Measurements from ENCODE around the gene MAP4K3. TPM values are rescaled to one million over a fixed set of nuclear protein-coding genes. Genes with fewer than 3 reads are reported as not detected.

The MAP4K3 gene
- total RNA-seq, 1 donor from 2014 or later = 16.6 TPM

DNA sequence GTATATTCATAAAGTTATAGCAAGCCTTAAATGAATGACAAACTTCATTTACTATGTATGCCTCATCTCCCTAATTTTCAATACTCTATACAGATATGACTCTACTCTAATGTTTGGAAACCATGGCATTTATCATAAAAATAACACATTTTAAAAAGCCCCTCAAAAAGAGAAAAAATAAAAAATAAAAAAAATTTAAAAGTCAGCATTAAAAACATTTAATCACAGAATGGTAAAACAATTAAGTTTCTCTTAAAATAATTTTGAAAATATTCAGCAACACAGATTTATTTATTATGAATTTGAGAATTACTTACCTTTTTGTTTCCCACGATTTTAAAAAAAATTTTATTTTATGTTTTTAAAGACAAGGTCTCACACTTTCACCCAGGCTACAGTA is 128.3 kb downstream of the MAP4K3 start:
- no peak overlapping the region for H3K27ac Mint-ChIP-seq
- no peak for DNase-seq
- peaks cover 4% of the 10 kb centered on the region for H3K36me3 Mint-ChIP-seq (ENCODE audit: low read depth)
- H3K4me1 Mint-ChIP-seq = no peaks in the 10 kb centered on the region
- intact Hi-C loops (cut with micrococcal nuclease) = no loop called here
- H3K9me3 Mint-ChIP-seq = no peaks in the 10 kb centered on the region
- H3K27me3 Mint-ChIP-seq = no peaks in the 10 kb centered on the region
- H3K4me3 Mint-ChIP-seq = no peak overlapping the region

GRCh38 chr2:39306626-39307025 is 130.5 kb downstream of the MAP4K3 start:
- no peak for DNase-seq
- H3K9me3 Mint-ChIP-seq = no peaks in the 10 kb centered on the region
- no peak overlapping the region for H3K27ac Mint-ChIP-seq
- H3K27me3 Mint-ChIP-seq = no peaks in the 10 kb centered on the region
- H3K4me1 Mint-ChIP-seq = no peaks in the 10 kb centered on the region
- no peak overlapping the region for H3K4me3 Mint-ChIP-seq
- peaks cover 2% of the 10 kb centered on the region for H3K36me3 Mint-ChIP-seq (ENCODE audit: low read depth)
- intact Hi-C loops (cut with micrococcal nuclease) = no loop called here

DNA sequence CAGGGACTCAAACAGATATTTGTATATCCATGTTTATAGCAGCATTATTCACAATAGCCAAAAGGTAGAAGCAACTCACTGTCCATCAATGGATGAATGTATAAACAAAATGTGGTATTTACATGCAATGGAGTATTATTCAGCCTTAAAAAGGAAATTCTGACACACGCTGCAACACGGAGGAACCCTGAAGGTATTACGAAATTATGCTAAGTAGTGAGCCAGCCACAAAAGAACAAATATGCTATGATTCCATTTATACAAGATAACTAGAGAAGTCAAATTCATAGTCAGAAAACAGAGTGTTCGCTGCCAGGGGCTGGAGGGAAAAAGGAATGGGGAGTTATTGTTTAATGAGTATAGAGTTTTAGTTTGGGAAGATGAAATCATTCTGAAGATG is 132.4 kb downstream of the MAP4K3 start:
- intact Hi-C loops (cut with micrococcal nuclease) = no loop called here
- no peaks in the 10 kb centered on the region for H3K27me3 Mint-ChIP-seq
- no peaks in the 10 kb centered on the region for H3K36me3 Mint-ChIP-seq (ENCODE audit: low read depth)
- H3K4me3 Mint-ChIP-seq = no peak overlapping the region
- DNase-seq = no peak
- no peak overlapping the region for H3K27ac Mint-ChIP-seq
- H3K9me3 Mint-ChIP-seq = no peaks in the 10 kb centered on the region
- H3K4me1 Mint-ChIP-seq = no peaks in the 10 kb centered on the region

GRCh38 chr2:39304200-39304599 is 132.9 kb downstream of the MAP4K3 start:
- no peak for DNase-seq
- intact Hi-C loops (cut with micrococcal nuclease) = no loop called here
- no peak overlapping the region for H3K4me3 Mint-ChIP-seq
- no peaks in the 10 kb centered on the region for H3K9me3 Mint-ChIP-seq
- no peaks in the 10 kb centered on the region for H3K36me3 Mint-ChIP-seq (ENCODE audit: low read depth)
- no peaks in the 10 kb centered on the region for H3K27me3 Mint-ChIP-seq
- no peaks in the 10 kb centered on the region for H3K4me1 Mint-ChIP-seq
- no peak overlapping the region for H3K27ac Mint-ChIP-seq

DNA sequence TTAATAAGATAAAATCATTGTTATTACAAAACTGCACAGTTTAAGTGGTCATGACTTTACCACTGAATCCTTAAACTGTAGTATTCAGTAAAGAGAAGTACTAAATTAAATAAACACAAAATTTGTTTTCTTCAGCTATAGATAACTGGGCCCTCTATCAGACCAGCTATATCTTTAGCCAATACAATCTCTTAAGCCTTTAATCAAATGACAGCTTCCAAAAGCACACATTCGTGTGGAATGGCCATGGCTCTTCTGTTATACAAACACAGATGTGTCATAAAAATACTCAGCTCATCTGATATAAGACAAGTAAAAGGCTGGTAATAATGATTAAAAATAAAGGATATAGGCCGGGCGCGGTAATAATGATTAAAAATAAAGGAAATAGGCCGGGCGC is 135.7 kb downstream of the MAP4K3 start:
- Mint-ChIP-seq H3K9me3 (no peaks in the 10 kb centered on the region), H3K27me3 (no peaks in the 10 kb centered on the region), H3K4me1 (no peaks in the 10 kb centered on the region), H3K4me3 (no peak overlapping the region), H3K27ac (no peak overlapping the region), H3K36me3 (ENCODE audit: low read depth) (peaks cover 2% of the 10 kb centered on the region)
- DNase-seq = no peak
- intact Hi-C loops (cut with micrococcal nuclease) = no loop called here

DNA sequence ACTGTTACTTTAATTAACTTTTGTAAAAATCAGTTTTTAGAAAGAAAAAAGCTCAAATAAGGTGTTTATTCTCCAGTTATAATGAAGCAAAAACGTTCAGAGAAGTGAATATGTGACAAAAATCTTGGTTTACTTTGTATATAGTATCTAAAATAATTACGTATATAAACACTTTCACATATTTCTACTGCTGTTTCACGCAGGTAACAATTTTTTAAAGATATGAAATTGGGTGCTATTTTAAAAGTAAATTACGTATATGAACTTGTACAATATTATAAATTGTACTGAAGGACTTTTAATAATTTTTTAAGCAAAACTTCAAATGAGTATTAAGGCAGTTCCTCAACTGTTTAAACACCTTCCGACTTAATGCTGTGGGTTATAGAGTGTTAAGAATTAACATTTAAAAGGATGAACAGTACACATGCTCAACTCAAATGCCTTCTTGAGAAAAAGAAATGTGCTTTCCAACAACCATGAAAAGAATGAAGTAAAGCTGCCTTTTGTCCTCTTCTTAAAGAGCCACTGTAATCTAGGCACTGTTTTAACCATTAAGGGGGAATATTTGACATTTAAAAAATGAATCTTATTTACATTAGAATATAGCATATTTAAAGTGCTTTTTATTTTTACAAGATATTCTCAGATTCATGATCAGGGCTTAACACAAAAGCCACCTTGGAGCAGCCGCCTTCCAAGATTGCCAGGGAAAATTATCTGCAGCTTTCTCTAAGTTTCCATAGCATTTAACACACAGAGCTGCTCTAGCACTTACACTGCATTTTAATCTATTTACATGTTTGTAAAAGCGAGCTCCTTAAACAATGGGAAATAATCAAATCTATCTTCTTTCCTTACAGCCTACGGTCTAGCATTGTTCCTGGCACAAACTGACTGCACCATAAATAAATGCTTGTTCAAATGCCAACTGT is 136.8 kb downstream of the MAP4K3 start:
- Mint-ChIP-seq H3K27me3 (no peaks in the 10 kb centered on the region), H3K27ac (no peak overlapping the region), H3K36me3 (ENCODE audit: low read depth) (peaks cover 2% of the 10 kb centered on the region), H3K4me3 (no peak overlapping the region), H3K9me3 (no peaks in the 10 kb centered on the region), H3K4me1 (no peaks in the 10 kb centered on the region)
- intact Hi-C loops (cut with micrococcal nuclease) = no loop called here
- DNase-seq = no peak

- H3K4me3 Mint-ChIP-seq = no peak overlapping the region
- H3K27me3 Mint-ChIP-seq = no peaks in the 10 kb centered on the region
- H3K36me3 Mint-ChIP-seq (ENCODE audit: low read depth) = peaks cover 6% of the 10 kb centered on the region
- H3K9me3 Mint-ChIP-seq = no peaks in the 10 kb centered on the region
- intact Hi-C loops (cut with micrococcal nuclease) = no loop called here
- H3K4me1 Mint-ChIP-seq = no peaks in the 10 kb centered on the region
- H3K27ac Mint-ChIP-seq = no peak overlapping the region
- DNase-seq = no peak
Measured at GRCh38 chr2:39290433-39290832, 146.7 kb downstream of the MAP4K3 start.

- Mint-ChIP-seq H3K4me3 (no peak overlapping the region), H3K27me3 (no peaks in the 10 kb centered on the region), H3K4me1 (no peaks in the 10 kb centered on the region), H3K36me3 (ENCODE audit: low read depth) (peaks cover 6% of the 10 kb centered on the region), H3K27ac (no peak overlapping the region), H3K9me3 (no peaks in the 10 kb centered on the region)
- intact Hi-C loops (cut with micrococcal nuclease) = no loop called here
- no peak for DNase-seq
Measured at GRCh38 chr2:39289609-39290008, 147.5 kb downstream of the MAP4K3 start.

GRCh38 chr2:39283561-39283960 is 153.5 kb downstream of the MAP4K3 start:
- no peak overlapping the region for H3K27ac Mint-ChIP-seq
- H3K27me3 Mint-ChIP-seq = no peaks in the 10 kb centered on the region
- intact Hi-C loops (cut with micrococcal nuclease) = no loop called here
- H3K9me3 Mint-ChIP-seq = no peaks in the 10 kb centered on the region
- H3K4me3 Mint-ChIP-seq = no peak overlapping the region
- H3K4me1 Mint-ChIP-seq = no peaks in the 10 kb centered on the region
- DNase-seq = no peak
- H3K36me3 Mint-ChIP-seq (ENCODE audit: low read depth) = peaks cover 2% of the 10 kb centered on the region

GRCh38 chr2:39281391-39281790 is 155.7 kb downstream of the MAP4K3 start:
- no peak for DNase-seq
- Mint-ChIP-seq H3K36me3 (ENCODE audit: low read depth) (peaks cover 10% of the 10 kb centered on the region), H3K4me3 (no peak overlapping the region), H3K27ac (no peak overlapping the region), H3K9me3 (peaks cover 3% of the 10 kb centered on the region), H3K4me1 (no peaks in the 10 kb centered on the region), H3K27me3 (no peaks in the 10 kb centered on the region)
- intact Hi-C loops (cut with micrococcal nuclease) = no loop called here

DNA sequence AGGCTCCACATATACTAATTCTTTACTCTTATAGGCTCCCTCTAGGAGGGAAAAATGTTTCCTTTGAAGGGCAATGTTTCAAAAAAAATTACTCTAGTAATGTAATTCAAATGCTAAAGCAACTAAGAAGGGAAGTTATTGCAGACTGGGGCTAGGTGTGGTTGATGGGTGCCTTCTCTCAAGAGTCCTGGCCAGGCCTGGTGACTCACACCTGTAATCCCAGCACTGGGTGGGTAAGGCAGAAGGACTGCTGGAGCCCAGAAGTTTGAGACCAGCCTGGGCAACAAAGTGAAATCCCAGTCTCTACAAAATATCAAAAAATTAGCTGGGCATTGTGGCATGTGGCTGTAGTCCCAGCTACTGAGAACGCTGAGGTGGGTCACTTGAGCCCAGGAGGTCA is 162.1 kb downstream of the MAP4K3 start:
- Mint-ChIP-seq H3K36me3 (ENCODE audit: low read depth) (peaks cover 21% of the 10 kb centered on the region), H3K9me3 (peaks cover 3% of the 10 kb centered on the region), H3K27me3 (no peaks in the 10 kb centered on the region), H3K4me3 (no peak overlapping the region), H3K4me1 (no peaks in the 10 kb centered on the region), H3K27ac (no peak overlapping the region)
- intact Hi-C loops (cut with micrococcal nuclease) = no loop called here
- DNase-seq = no peak

- H3K27ac Mint-ChIP-seq = no peak overlapping the region
- peaks cover 16% of the 10 kb centered on the region for H3K36me3 Mint-ChIP-seq (ENCODE audit: low read depth)
- no peaks in the 10 kb centered on the region for H3K27me3 Mint-ChIP-seq
- DNase-seq = no peak
- intact Hi-C loops (cut with micrococcal nuclease) = no loop called here
- no peak overlapping the region for H3K4me3 Mint-ChIP-seq
- H3K4me1 Mint-ChIP-seq = peaks cover 10% of the 10 kb centered on the region
- no peaks in the 10 kb centered on the region for H3K9me3 Mint-ChIP-seq
Measured at GRCh38 chr2:39269941-39270340, 167.1 kb downstream of the MAP4K3 start.

DNA sequence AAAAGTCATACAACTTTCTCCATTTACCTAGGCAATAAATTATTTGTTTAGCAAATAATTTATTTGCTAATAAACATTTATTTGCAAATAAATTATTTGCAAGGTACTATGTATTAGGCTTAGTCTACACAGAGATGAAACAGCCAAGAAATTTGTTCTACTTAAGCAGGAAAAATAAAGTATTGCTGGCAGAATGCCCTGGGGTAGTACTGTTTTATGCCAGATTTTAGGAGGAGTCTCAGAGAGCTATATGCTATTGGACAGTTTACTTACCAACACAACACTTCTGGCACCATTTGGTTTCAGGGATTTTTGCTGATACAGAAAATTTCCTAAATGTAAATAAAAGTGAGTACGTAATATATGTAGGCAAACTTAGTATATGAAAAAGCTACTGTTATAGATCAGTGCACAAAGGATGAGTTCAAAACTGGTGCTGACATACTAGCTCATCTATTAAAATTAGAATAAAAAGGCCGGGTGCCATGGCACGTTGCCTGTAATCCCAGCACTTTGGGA is 170.1 kb downstream of the MAP4K3 start:
- H3K9me3 Mint-ChIP-seq = no peaks in the 10 kb centered on the region
- H3K27ac Mint-ChIP-seq = no peak overlapping the region
- DNase-seq = no peak
- no peaks in the 10 kb centered on the region for H3K27me3 Mint-ChIP-seq
- peaks cover 16% of the 10 kb centered on the region for H3K4me1 Mint-ChIP-seq
- peaks cover 13% of the 10 kb centered on the region for H3K36me3 Mint-ChIP-seq (ENCODE audit: low read depth)
- intact Hi-C loops (cut with micrococcal nuclease) = no loop called here
- no peak overlapping the region for H3K4me3 Mint-ChIP-seq

DNA sequence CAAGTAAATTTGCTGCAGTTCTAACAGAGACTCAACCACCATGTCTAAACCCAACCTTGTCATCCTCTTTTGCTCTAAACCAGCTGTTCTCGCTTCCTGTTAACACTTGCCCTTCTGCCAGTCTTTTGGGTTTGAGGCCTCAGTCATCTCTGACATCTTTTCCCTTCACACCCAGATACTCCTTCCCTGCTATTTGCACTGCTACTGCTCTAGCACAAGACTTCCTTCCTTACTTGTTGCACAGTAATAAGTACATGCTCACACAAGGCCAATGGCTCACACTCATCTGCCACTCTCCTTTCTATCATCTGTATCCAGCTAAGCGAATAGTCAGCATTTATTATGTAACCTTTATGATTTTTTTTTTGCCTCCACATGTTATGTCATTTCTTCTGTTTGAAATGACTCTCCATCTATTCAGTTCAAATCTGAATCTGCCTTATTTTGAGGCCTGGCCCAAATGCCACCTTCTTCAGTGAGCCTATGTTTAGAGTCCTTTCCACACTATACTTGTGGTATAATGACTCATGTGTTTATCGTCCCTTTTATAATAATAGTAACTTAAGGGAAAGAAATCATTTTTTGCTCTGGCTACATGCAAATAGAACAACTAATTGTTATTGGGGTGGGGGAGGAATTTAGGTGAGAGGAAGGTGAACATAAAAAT is 170.8 kb downstream of the MAP4K3 start:
- Mint-ChIP-seq H3K4me3 (no peak overlapping the region), H3K27me3 (no peaks in the 10 kb centered on the region), H3K27ac (no peak overlapping the region), H3K4me1 (peaks cover 16% of the 10 kb centered on the region), H3K36me3 (ENCODE audit: low read depth) (peaks cover 13% of the 10 kb centered on the region), H3K9me3 (no peaks in the 10 kb centered on the region)
- intact Hi-C loops (cut with micrococcal nuclease) = no loop called here
- peak; percentile 62 for DNase-seq
